Activated CD4-positive, CD25-positive, alpha-beta regulatory T cell treated with anti-CD3 and anti-CD28 coated beads, Interleukin-2, amount 50 U/mL, for 72 hours (primary cell): ENCODE data around the gene FGD4.
"Not testable (repeated sequence)": the region's sequence is repeated elsewhere in the genome, so short reads cannot be mapped to it uniquely, and the experiment has no call there.

Experiments used
- DNase-seq: peaks from one replicate; pipeline ENCODE4 v3.0.0; 2021

Gene FGD4

DNA sequence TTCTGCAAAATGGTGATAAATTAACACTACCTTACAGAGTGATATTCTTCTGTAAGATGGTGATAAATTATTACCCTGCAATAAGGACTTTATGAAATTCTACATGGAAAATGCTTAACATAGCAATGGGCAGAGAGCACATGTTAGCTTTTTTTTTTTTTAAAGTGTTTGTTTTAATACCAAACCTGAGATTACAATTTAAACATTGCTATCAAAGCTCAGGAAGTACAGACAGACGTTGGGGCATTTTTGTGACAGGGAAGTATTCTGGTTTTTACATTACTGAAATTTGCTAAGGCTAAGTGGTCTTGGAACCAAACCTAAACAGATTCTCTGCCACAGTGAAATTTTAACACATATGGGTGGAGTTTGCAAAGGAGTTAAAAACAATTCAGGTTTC lies 133.1 kb downstream of the FGD4 start:
- no peak for DNase-seq

GRCh38 chr12:32532951-32533350 lies 133.6 kb downstream of the FGD4 start:
- no peak for DNase-seq

- DNase-seq: not testable (repeated sequence)
These were observed 134.1 kb downstream of the FGD4 start for GRCh38 chr12:32533506-32533905.

- no peak for DNase-seq
These were observed 134.7 kb downstream of the FGD4 start for GRCh38 chr12:32533971-32534590.

DNA sequence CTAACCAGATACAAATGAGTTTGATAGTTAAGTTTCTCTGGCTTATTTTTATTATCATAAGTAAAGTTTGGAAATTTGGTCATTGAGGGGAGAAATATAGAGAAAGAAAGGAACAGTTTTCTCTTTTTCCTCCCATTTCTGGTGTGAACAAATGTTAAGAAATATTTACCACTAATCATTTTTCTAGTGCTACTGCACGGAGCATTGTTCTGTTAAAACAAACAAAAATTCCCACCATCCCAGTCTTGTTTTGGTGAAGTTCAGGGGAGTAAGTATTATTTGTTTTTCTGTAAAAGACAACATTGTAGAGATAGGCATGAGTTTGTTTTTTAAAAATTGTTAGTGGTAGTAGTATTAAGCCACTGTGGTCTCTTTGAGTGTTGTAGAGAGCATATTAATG lies 135.3 kb downstream of the FGD4 start:
- DNase-seq: no peak

DNA sequence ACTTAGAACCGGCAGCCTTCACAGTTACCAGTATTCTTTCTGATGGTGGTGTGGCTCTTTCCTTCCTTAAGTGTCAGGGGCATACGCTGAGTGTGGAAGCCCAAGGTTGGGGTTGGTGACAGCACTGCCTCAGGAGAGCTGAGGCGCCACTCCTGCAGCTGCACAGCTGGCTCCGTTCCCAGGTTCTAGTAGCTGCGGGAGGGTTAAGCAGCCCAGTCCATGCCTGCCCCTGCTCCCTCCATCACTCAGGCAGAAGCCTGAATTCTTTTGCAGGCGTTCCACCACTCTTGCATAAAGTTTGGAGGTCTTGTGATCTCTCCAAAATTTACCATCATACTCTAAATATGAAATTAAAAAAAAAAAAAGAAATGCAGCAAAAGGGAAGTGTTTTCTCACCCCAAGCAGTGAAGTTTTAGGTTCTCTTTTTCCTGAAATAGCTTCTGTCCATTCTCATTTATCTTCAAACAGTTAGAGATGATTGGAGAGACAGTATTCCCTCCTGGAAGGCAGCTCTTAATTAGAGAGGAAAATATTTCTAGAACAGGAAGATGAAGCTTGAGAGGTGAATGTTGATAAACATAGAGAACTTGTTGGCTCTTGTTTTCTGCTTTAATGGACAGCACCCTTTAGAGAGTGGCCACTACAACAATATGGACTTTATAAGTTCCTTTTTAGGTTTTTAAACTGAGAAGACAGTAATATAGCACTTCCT lies 136.1 kb downstream of the FGD4 start:
- no peak for DNase-seq

DNA sequence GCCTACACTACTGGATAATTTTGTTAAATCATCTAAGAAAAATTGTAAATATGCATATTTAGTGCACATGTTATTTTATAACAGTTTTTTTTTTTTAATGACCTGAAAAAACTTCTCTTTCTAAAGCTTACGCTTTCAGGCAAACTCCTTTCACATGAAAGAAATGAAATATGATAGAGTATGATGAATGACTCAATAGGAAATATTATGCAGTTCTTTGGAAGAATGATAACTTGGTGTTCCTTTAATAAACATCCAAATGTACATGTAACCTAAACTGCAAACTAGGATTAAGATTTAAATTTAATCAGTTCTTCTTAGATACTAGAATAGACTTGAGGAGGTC lies 136.6 kb downstream of the FGD4 start:
- no peak for DNase-seq

DNA sequence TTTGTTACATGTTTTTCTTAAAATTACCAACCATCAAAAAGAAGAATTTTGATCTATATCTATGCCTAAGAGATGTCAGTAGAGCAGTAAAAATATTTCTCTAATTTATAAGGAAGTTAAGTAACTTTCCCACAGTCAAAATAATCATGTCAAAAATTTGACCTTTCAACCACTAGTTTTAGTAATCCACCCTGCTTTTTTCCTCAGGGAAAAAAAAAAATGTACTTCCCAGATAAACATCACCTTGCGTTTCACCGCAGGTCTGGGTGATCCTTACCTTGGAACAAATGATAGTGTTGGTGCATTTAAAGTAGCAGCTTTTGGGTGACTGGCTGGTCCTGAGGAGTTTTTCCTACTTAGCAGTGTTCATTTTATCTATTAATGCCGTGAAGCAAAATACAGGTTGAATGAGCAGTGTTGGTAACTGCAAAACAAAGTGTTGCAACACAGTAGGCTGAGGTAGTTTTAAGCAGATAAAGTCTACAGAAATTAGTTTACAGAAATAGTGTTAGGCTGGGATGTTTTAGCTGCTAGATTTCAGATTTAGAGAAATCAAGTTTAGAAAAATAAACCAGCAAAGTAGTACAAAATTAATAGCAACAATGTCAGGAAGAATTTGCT lies 142.5 kb downstream of the FGD4 start:
- DNase-seq: no peak

- DNase-seq: no peak
These were observed 143.3 kb downstream of the FGD4 start for GRCh38 chr12:32542428-32543229.

GRCh38 chr12:32544893-32545292 lies 145.5 kb downstream of the FGD4 start:
- no peak for DNase-seq

DNA sequence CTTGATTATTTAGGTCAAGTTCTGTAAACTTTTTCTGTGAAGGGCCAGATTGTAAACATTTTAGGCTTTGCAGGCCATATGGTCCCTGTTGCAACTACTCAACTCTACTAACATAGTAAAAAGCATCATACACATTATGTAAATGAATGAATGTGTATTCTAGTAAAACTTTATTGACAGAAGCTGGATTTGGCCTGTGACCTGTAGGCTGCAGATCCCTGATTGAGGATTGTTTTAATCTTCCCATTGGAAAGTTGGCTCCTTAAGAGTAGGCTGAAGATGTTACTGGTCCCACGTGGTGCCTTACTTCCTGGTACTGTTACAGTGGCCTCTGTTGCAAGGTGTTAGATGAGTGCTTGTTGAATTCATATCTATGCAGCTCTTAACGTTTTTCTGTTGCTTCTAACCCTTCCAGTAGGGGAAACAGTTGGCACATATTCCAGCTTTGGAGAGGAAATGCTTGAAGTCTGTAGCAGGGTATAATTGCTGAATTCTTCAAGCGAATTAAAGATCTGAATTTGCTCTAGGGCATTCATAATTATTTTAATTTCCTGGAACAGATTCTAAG lies 146.1 kb downstream of the FGD4 start:
- DNase-seq: no peak

- no peak for DNase-seq
These were observed 146.9 kb downstream of the FGD4 start for GRCh38 chr12:32546272-32546671.

DNA sequence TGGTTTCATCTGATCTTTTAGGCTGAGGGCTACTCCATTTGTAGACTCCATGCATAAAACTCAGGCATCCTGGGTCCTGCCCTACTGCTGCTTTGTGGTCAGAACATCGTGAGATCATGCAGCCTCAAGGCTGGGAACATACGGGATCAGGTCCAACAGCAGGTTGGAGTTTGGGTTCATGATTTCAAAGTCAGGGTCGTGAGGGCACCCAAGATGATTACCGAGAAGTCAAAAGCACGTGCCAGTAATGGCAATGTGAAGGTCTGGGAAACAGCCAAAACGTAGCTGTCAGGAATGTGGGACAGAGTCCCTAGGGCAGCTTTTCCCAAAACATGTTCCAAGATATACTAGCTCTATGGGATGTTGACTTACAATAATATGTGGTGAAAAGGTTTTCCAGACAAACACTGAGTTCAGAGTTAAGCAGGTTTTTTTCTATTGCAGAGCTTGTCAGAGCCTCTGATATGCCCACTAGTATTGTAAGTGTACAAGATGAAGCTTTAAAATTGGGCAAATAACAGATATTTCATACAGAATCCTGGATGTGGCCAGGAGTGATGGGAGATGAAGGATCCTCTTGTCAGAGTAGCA lies 149.4 kb downstream of the FGD4 start:
- DNase-seq: no peak

DNA sequence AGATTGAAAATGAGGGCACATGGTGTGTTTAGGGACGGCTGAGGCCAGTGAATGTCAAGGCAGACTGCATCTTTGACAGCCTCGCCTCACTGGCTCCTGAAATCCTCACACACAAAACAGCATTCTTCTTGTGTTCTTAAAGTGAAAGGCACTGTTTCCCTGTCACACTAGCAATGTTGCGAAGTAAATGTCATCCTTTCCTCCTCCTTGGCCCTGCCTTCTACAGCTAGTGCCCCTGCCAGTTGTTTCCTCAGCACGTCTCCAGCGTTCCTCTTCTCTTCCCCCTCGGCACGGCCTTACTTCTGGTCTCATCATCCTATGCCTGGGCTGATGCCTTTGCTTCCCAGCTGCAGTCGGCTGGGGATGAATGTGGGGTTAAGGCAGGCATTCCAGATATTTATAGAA lies 150.3 kb downstream of the FGD4 start:
- no peak for DNase-seq

DNA sequence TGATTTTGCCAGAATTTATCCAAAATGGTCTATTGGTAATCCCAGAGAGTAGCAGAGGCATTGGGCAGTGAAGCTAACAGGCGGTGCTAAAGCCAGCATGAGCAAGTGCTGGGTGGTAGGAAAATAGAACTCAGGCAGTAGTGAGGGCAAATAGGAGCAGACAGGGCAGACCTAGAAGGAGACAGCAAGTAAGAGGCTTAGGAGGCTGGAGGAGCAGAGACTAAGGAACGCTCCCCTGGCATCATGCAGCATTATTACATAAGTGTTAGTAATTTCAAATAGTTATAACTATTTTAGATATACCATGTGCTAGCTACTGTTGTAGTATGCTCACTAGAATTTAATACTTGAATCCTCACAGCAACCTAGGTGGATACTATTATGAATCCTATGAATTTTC lies 151.7 kb downstream of the FGD4 start:
- no peak for DNase-seq

DNA sequence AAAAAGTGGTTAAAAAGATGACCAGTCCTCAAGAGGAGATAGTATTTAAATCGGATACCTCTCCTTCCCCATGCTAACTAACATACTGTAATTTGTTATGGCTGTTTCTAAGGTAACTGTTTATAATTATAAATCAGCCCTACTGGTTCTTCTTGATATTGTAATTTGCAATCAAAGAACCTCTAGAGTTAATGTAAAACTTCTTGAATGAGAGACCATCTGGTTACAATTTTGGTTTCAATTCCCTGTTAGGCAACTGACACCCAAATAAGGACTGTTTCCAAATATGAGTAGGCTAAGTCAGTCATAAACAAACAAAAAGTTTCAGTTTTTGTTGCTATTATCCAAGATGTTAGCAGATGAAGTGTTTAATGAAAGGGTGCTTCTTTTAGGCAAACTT lies 159.5 kb downstream of the FGD4 start:
- DNase-seq: no peak

GRCh38 chr12:32559434-32559833 lies 160.1 kb downstream of the FGD4 start:
- no peak for DNase-seq

DNA sequence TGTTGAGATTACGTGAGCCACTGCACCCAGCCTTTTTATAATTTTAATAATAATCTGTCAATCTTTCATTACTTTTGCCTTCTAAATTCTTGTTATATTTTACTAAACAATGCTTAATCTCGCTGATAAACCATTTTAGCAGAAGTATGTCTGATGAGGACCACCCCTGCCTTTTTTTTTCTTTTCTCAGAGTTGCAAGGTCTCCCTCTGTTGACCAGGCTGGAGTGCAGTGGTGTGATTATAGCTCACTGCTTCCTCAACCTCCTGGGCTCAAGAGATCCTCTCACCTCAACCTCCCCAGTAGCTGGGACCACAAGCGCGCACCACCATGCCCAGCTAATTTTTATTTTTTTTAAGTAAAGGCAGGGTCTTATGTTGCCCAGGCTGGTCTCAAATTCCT lies 161.2 kb downstream of the FGD4 start:
- DNase-seq: no peak

- DNase-seq: no peak
These were observed 162.6 kb downstream of the FGD4 start for GRCh38 chr12:32561931-32562341.

DNA sequence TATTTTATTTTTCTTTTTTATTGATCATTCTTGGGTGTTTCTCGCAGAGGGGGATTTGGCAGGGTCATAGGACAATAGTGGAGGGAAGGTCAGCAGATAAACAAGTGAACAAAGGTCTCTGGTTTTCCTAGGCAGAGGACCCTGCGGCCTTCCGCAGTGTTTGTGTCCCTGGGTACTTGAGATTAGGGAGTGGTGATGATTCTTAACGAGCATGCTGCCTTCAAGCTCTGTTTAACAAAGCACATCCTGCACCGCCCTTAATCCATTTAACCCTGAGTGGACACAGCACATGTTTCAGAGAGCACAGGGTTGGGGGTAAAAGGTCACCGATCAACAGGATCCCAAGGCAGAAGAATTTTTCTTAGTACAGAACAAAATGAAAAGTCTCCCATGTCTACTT lies 163.1 kb downstream of the FGD4 start:
- not testable (repeated sequence) for DNase-seq

DNA sequence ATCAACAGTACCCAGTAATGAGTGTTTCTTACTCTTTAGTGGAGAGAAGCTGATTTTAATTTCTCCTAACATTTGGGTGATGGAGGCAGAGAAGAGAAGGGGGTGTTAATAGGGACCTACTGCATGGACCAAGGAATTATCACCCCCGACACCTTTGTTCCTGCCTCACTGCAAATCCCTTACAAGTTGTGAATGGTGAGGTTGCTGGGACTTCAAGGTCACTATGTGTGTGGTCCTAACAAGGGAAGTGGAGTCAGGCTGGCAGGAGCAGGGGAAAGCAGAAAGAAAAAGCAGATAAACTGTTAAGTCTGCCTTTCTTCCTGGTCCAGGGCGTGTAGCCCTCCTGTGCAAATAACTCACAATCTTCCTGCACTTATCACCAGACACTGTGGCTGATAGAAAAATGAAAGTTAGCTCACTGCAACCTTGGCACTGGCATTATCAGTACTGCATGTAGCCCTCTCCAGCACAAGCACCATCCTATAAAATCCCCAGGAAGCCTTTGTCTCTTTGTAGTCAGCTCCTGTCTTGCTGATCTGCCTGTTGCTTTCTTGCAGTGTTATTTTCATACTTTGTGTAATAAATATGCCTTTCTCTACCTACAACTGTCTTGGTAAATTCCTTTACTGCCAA lies 167.4 kb downstream of the FGD4 start:
- DNase-seq: no peak

DNA sequence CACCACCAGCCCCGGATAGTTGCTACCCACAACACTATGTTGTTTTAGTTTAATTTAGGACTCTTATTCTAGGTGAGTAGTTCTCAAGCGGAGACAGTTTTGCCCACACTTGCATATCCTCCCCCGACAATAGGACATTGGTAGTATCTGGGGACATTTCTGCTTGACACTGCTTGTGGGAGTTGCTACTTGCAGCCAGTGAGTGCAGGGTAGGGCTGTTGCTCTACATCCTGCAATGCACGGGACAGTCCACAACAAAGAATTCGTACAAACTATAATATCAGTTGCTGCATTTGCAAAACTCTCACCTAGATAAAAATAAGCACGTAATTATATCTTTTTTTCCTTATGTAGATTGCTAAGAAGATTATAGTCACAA lies 167.9 kb downstream of the FGD4 start:
- DNase-seq: no peak

DNA sequence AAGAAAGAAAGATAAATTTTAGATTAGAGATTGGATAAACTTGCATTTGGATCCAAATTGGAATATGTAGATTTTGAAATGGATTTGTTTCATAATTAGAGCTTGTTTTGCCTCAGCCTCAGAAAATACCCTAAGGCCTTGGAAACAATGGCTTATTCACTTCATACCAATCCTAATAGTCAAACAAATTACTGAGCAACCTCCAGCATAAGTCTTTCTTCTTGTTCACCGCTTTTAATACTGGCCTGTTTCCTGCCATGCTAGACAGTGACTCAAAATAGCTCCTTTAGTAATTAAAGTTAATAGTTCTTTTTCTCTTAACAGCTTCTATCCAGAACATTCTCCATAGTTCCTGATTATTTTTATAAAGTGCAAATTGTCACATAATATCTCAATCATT lies 168.9 kb downstream of the FGD4 start:
- no peak for DNase-seq
